Activated T-cell treated with anti-CD3 and anti-CD28 coated beads, Interleukin-2, amount 50 U/mL, for 24 hours (primary cell): ENCODE results near the gene BBS1.
"Not testable (repeated sequence)": the region's sequence is repeated elsewhere in the genome, so short reads cannot be mapped to it uniquely, and the experiment has no call there.

Experiments
- DNase-seq: peaks from one replicate; pipeline ENCODE4 v3.0.0-alpha.2; 2020
- H3K27ac Mint-ChIP-seq: 2 replicates; pipeline ENCODE4 v1.8.0; 2020; ENCODE audit warnings: mild to moderate bottlenecking, mixed read lengths
- H3K27me3 Mint-ChIP-seq: 2 replicates; pipeline ENCODE4 v1.8.0; 2020; ENCODE audit warnings: mixed read lengths
- H3K36me3 Mint-ChIP-seq: 2 replicates; pipeline ENCODE4 v1.8.0; 2020; ENCODE audit warnings: low read depth, mixed read lengths
- H3K4me1 Mint-ChIP-seq: 2 replicates; pipeline ENCODE4 v1.8.0; 2020; ENCODE audit warnings: low read depth, mixed read lengths
- H3K4me3 Mint-ChIP-seq: 2 replicates; pipeline ENCODE4 v1.8.0; 2020; ENCODE audit warnings: mild to moderate bottlenecking, moderate library complexity, mixed read lengths
- H3K9me3 Mint-ChIP-seq: 2 replicates; pipeline ENCODE4 v1.8.0; 2020; ENCODE audit warnings: mixed read lengths

Gene BBS1

GRCh38 chr11:66530927-66531709, 20.7 kb downstream of the BBS1 start:
- no peak for DNase-seq
- no peak overlapping the region for H3K4me3 Mint-ChIP-seq
- H3K27me3 Mint-ChIP-seq: no peaks in the 10 kb centered on the region
- no peak overlapping the region for H3K27ac Mint-ChIP-seq
- H3K4me1 Mint-ChIP-seq: peaks cover 2% of the 10 kb centered on the region
- peaks cover 44% of the 10 kb centered on the region for H3K36me3 Mint-ChIP-seq
- no peaks in the 10 kb centered on the region for H3K9me3 Mint-ChIP-seq

GRCh38 chr11:66531841-66532240, 21.4 kb downstream of the BBS1 start:
- no peaks in the 10 kb centered on the region for H3K9me3 Mint-ChIP-seq
- peaks cover 2% of the 10 kb centered on the region for H3K4me1 Mint-ChIP-seq
- DNase-seq: no peak
- H3K27me3 Mint-ChIP-seq: no peaks in the 10 kb centered on the region
- H3K36me3 Mint-ChIP-seq: peaks cover 44% of the 10 kb centered on the region
- no peak overlapping the region for H3K27ac Mint-ChIP-seq
- no peak overlapping the region for H3K4me3 Mint-ChIP-seq

- H3K4me3 Mint-ChIP-seq: no peak overlapping the region
- no peaks in the 10 kb centered on the region for H3K27me3 Mint-ChIP-seq
- H3K27ac Mint-ChIP-seq: no peak overlapping the region
- no peaks in the 10 kb centered on the region for H3K9me3 Mint-ChIP-seq
- peaks cover 2% of the 10 kb centered on the region for H3K4me1 Mint-ChIP-seq
- no peak for DNase-seq
- peaks cover 46% of the 10 kb centered on the region for H3K36me3 Mint-ChIP-seq
Observed at GRCh38 chr11:66532784-66533183, 22.3 kb downstream of the BBS1 start.

GRCh38 chr11:66539170-66539869, 28.9 kb downstream of the BBS1 start:
- Mint-ChIP-seq H3K27ac (no peak overlapping the region), H3K36me3 (peaks cover 67% of the 10 kb centered on the region), H3K4me3 (no peak overlapping the region), H3K27me3 (no peaks in the 10 kb centered on the region), H3K4me1 (peaks cover 18% of the 10 kb centered on the region), H3K9me3 (no peaks in the 10 kb centered on the region)
- DNase-seq: no peak

GRCh38 chr11:66539870-66540213, 29.4 kb downstream of the BBS1 start:
- no peak for DNase-seq
- Mint-ChIP-seq H3K36me3 (peaks cover 65% of the 10 kb centered on the region), H3K4me3 (no peak overlapping the region), H3K9me3 (no peaks in the 10 kb centered on the region), H3K27ac (peak overlapping the region; percentile 18), H3K4me1 (peaks cover 20% of the 10 kb centered on the region), H3K27me3 (no peaks in the 10 kb centered on the region)

GRCh38 chr11:66540598-66540997, 30.2 kb downstream of the BBS1 start:
- not testable (repeated sequence) for H3K4me3 Mint-ChIP-seq, H3K9me3 Mint-ChIP-seq, DNase-seq, H3K27me3 Mint-ChIP-seq, H3K27ac Mint-ChIP-seq
- peaks cover 24% of the 10 kb centered on the region for H3K4me1 Mint-ChIP-seq
- H3K36me3 Mint-ChIP-seq: peaks cover 62% of the 10 kb centered on the region

GRCh38 chr11:66541892-66542291, 31.5 kb downstream of the BBS1 start:
- Mint-ChIP-seq H3K27ac (peak overlapping the region; percentile 9), H3K27me3 (no peaks in the 10 kb centered on the region), H3K4me3 (no peak overlapping the region), H3K4me1 (peaks cover 30% of the 10 kb centered on the region), H3K9me3 (no peaks in the 10 kb centered on the region), H3K36me3 (peaks cover 50% of the 10 kb centered on the region)
- DNase-seq: no peak

- Mint-ChIP-seq H3K9me3 (no peaks in the 10 kb centered on the region), H3K27ac (peak overlapping the region; percentile 56), H3K4me3 (no peak overlapping the region), H3K27me3 (no peaks in the 10 kb centered on the region), H3K36me3 (peaks cover 45% of the 10 kb centered on the region), H3K4me1 (peaks cover 30% of the 10 kb centered on the region)
- DNase-seq: no peak
Observed at GRCh38 chr11:66542362-66542761, 31.9 kb downstream of the BBS1 start.

GRCh38 chr11:66543263-66544107, 33.0 kb downstream of the BBS1 start:
- peak overlapping the region; percentile 70 for H3K4me3 Mint-ChIP-seq
- DNase-seq: peak; percentile 66
- H3K36me3 Mint-ChIP-seq: peaks cover 41% of the 10 kb centered on the region
- H3K4me1 Mint-ChIP-seq: peaks cover 30% of the 10 kb centered on the region
- no peaks in the 10 kb centered on the region for H3K9me3 Mint-ChIP-seq
- H3K27me3 Mint-ChIP-seq: no peaks in the 10 kb centered on the region
- H3K27ac Mint-ChIP-seq: peak overlapping the region; percentile 56

- Mint-ChIP-seq H3K27ac (peak overlapping the region; percentile 88), H3K36me3 (peaks cover 34% of the 10 kb centered on the region), H3K4me1 (peaks cover 30% of the 10 kb centered on the region), H3K4me3 (peak overlapping the region; percentile 86)
- DNase-seq, H3K27me3 Mint-ChIP-seq, H3K9me3 Mint-ChIP-seq: not testable (repeated sequence)
Observed at GRCh38 chr11:66544952-66545351, 34.5 kb downstream of the BBS1 start.

- Mint-ChIP-seq H3K36me3 (peaks cover 29% of the 10 kb centered on the region), H3K9me3 (no peaks in the 10 kb centered on the region), H3K27ac (peak within 1 kb of the TSS; percentile 88), H3K27me3 (no peaks in the 10 kb centered on the region), H3K4me3 (peak within 1 kb of the TSS; percentile 86), H3K4me1 (peaks cover 30% of the 10 kb centered on the region)
- DNase-seq: peak; percentile 94
Observed at GRCh38 chr11:66545701-66546367, 35.4 kb downstream of the BBS1 start, which contains the start of gene ZDHHC24. ZDHHC24 (minus strand) TSS chr11:66546048; CDS start chr11:66546003, 45 bp downstream.

- Mint-ChIP-seq H3K27ac (peak within 1 kb of the TSS; percentile 74), H3K4me1 (peaks cover 30% of the 10 kb centered on the region), H3K4me3 (peak within 1 kb of the TSS; percentile 86), H3K27me3 (no peaks in the 10 kb centered on the region), H3K36me3 (peaks cover 23% of the 10 kb centered on the region), H3K9me3 (no peaks in the 10 kb centered on the region)
- DNase-seq: no peak
Observed at GRCh38 chr11:66546368-66546965, 36.0 kb downstream of the BBS1 start, which contains the start of gene ACTN3. ACTN3 (plus strand) TSS chr11:66546903; CDS start chr11:66546938, 35 bp downstream.

GRCh38 chr11:66546966-66547661, 36.7 kb downstream of the BBS1 start:
- DNase-seq: no peak
- no peaks in the 10 kb centered on the region for H3K9me3 Mint-ChIP-seq
- peaks cover 30% of the 10 kb centered on the region for H3K4me1 Mint-ChIP-seq
- H3K27me3 Mint-ChIP-seq: no peaks in the 10 kb centered on the region
- H3K27ac Mint-ChIP-seq: peak overlapping the region; percentile 44
- H3K4me3 Mint-ChIP-seq: peak overlapping the region; percentile 86
- H3K36me3 Mint-ChIP-seq: peaks cover 17% of the 10 kb centered on the region
